ENCODE measurements around the gene DISP3.

DISP3 gene

DNA sequence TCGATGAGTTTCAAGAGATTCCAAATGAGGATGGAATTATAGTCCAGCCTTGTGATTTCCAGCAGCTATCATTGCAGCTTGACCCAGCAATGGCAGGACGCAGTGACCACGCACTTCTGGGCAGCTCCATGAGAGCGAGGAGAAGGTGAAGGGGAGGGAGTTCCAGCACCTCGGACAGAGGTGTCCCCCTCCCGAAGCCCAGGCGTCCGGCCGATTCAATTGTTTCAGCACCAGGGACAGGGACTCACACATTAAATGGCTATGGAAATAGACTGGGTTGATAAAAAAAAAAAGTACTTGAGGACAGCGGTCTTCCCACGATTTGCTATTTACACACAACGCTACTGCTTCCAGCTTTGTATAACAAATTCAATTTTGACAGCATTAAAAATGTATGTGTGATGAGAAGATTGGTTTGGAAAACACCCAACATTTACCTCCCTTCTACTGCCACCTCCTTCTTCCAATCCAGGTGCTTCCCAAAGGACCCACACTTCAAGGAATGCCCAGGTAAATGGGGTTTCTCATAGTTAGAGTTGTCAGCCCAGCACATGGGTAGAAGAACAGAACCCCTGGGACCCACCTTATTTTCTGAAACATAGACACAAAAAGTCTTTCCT, 71.8 kb downstream of the DISP3 start:
- no peak for DNase-seq

DNA sequence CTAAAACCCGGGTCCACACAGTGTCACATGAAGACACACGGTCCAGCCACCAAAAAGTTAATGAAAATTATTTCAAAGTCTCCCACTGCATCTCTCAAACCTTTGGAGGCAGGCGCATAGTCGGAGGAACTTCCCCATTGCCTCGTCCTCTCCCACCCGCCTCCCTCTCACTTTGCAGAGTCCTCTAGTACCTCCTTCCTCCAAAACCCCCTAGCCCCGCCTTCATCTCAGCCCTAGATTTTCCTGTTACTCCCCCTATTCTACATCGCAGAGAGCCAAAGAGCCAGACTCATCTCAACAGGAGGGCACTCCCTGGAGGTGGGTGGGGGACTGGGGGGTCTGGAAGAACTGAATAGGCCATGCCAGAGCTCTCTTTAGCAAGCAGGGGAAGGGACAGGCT, 79.3 kb downstream of the DISP3 start:
- no peak for DNase-seq

DNA sequence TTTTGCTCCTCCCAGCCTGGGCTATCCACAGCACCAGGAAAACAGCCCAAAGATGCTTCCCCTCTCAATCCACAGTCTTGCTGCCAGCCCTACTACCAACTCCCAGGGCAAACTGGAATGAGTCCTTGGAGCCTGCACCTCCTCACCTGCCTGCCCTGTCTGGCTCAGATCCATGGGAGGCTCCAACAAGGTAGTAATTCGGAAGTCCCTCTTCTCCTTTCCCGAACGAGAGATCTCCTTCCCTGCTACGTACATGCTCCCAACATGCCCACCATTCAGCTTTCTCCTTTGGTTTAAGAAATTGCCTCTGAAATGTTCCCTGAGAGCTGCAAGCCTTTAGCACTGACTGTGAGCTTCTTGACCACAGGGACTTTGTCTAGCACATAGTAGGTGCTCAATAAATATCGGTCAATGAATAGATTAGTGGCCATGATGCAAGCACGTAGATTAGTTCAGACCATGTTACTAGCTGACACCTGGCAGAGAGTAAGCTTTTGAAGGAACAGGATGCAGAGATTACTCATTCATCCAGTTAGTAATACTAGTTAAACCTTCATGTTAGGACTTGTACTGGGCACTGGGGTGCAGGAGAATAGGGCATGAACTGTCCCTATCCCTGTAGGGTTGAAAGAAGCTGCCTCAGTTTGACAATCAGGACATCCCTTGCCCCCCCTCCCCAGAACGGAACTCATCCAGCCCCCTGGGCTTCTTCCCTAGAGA, 80.1 kb downstream of the DISP3 start:
- DNase-seq, result no peak

DNA sequence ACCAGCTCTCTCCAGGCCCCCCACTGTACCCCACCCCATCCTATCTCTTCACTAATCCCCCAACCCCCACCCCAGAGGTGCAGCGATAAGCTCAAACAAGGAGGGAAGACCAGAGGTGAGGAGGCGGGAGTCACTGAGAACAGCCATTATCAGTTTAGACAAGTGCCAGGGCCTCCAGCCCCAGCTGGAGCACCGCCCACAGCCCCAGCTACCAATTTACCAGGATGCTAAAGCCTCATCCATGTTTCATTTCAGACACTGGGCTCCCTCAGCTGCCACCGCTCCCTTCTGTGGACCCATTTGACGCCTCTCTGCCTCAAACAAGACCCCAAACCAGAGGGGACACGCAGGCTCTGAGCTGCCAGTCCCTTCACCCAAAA, 80.6 kb downstream of the DISP3 start:
- DNase-seq, result no peak

DNA sequence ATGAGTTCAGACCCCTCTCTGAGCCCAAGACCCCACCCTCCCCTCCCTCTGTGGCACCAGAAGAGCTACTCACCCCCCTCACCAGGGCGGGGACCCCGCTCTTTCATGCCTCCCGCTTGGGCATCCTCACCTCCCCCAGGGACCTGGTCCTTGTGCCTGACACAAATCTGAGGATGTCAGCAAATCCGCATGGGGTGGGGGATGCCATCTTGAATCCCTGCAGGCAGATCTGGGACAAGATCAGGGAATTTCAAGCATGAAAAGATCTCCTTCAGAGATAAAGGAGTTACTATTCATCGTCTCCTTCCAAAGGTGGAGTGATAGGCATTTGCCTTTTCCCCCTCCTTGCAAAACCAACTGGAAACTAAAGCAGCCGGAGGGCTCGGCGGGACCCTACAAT, 81.1 kb downstream of the DISP3 start:
- DNase-seq, result no peak

DNA sequence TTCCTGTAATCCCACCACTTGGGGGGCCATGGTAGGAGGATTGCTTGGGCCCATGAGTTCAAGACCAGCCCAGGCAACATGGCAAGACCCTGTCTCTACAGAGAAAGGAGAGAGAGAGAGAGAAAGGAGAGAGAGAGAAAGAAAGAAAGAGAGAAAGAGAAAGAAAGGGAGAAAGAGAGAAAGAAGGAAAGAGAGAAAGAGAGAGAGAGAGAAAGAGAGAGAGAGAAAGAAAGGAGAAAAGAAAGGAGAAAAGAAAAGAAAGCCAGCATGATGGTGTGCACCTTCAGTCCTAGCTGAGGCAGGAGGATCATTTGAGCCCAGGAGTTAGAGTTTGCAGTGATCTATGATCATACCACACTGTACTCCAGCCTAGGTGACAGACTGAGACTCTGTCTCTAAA, 82.8 kb downstream of the DISP3 start:
- no peak for DNase-seq

DNA sequence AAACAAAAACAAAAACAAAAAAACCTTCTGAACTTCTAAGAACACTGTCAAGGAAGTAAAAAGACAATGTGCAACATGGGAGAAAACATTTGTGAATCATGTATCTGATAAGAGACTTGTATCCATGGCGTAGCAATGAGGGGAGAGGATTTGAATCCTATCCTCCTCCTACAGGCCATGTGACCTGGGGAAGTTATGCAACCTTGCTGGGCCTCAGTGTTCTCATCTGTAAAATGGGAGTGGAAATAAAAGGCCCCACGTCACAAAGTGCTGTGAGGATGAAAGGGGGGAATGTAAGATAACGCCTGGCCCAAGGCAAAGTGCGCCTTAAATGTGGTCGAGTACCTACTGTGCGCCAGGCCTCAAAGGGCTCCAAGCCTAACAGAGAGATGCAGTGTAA, 83.7 kb downstream of the DISP3 start:
- no peak for DNase-seq

GRCh38 chr1:11563560-11564069, 84.7 kb downstream of the DISP3 start:
- no peak for DNase-seq

- no peak for DNase-seq
Measured at GRCh38 chr1:11564237-11564636, 85.3 kb downstream of the DISP3 start.

GRCh38 chr1:11566042-11566850, 87.3 kb downstream of the DISP3 start:
- DNase-seq, result no peak

DNA sequence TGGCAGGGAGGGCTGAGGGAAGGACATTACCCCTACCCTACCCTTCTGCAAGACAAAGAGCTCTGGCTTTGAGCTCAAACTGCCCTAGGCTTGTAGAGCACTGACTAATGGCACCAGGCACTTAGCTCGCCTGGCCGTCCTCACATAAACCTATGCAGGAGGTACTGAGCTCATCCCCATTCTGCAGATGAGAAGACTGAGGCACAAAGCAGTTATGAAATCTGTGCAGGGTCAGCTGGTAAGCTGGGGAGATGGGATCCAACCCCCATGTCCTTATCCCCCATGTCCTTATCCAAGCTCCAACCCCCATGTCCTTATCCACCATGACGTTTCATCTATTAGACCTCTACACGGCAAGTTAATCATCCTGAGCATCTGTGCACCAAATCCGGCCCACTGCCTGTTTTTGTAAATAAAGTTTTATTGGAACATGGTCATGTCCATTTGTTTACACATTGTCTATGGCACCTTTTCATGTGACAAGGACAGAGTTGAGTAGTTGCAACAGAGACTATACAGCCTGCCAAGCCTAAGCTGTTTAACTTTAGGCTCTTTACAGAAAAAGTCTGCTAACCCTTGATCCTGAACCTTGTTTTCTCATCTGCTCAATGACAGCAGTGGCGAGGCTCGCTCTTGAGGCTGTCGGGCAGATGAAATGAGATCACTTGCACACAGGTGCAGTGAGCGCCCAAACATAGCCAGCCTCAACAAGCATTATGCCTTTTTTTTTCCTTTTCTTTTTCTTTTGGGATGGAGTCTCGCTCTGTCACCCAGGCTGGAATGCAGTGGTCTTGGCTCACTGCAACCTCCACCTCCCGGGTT, 88.5 kb downstream of the DISP3 start:
- DNase-seq, result no peak

DNA sequence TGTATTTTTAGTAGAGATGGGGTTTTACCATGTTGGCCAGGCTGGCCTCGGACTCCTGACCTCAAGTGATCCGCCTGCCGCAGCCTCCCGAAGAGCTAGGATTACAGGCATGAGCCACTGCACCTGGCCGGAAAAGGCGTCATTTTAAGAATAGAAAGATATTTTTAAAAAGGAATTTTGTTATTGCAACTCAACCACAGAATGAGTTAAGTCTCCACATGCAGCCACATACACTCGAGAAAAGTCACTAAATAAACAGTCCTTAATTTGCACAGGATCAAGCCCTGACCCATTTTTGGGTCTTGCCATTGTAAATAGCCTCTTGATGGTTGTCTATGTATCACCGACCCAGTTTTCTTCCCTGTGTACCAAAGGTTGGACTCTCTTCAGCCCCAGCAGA, 89.7 kb downstream of the DISP3 start:
- DNase-seq, result no peak

DNA sequence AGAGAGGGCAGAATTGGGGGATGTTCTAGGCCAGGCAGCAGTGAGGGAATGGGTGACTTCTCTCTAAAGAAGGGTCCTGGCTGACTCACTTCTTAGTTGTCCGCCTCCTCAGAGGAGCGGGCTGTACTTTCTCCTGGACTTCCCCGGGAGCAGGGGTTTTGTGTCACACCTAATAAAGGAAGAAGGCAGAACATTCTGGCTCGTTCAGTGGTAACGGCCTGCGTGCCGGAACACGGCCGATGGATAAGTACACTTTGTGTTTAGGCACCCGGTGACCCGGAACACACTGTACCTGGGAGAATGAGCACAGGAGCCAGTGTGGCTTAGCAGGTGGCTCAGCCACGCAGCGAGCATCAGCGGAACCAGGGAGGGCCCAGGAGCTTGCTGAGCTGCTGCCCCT, 90.6 kb downstream of the DISP3 start:
- no peak for DNase-seq

GRCh38 chr1:11569954-11570353, 91.0 kb downstream of the DISP3 start:
- DNase-seq, result no peak

GRCh38 chr1:11570821-11571380, 91.9 kb downstream of the DISP3 start:
- DNase-seq, result no peak

DNA sequence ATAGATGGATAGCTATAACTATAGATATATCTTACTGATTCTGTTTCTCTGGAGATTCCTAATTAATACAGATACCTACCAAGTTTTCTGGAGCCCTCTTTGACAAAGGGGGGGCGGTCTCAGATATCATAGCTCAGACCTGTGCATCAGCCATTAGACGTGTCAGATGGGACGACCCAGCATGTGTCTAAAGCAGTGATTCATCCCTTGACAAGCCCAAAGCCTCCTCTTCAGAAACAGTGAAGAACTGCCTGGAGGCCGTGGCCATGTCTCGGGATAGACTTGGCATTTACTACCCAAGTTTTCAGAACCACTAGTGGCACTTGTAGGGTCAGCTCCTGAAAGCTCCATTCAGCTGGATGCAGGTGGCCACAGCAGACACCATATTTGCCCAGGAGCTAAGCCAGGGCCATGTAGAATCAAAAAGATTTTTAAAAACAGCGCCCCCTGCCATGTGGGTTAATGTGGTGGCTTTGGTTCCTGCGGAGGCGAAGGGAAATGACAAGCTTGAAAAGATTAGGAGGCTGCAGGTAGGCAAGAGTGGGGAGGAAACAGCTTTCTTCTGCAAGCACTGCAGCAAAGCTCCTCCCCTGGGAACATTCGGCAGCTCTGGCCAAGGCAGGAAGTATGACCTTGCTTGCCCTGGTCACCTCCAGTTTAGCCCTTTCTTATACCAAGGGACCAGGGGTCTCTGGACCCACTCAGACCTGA, 93.1 kb downstream of the DISP3 start:
- no peak for DNase-seq

DNA sequence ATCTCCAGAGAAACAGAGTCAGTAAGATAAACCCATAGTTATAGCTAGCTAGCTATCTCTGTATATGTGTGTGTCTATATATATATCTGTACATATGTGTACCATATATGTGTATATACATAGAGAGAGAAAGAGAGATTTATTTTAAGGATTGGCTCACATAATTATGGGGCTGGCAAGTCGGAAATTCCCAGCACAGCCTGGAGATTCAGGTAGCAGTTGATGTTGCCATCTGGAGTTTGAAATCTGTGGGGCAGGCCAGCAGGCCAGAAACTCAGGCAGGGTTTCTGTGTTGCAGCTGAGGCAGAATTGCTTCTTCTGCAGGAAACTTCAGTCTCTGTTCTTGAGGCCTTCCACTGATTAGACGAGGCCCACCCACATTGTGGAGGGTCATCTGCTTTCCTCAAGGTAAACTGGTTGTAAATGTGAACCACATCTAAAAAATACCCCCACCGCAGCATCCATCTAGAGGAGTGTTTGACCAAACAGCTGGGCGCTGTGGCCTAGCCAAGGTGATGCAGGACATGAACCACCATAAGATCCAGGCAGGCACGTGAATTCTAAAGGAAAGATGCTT, 94.2 kb downstream of the DISP3 start:
- DNase-seq, result no peak

- DNase-seq, result no peak
Measured at GRCh38 chr1:11575553-11575952, 96.6 kb downstream of the DISP3 start.

- DNase-seq, result no peak
Measured at GRCh38 chr1:11576109-11576875, 97.3 kb downstream of the DISP3 start.

DNA sequence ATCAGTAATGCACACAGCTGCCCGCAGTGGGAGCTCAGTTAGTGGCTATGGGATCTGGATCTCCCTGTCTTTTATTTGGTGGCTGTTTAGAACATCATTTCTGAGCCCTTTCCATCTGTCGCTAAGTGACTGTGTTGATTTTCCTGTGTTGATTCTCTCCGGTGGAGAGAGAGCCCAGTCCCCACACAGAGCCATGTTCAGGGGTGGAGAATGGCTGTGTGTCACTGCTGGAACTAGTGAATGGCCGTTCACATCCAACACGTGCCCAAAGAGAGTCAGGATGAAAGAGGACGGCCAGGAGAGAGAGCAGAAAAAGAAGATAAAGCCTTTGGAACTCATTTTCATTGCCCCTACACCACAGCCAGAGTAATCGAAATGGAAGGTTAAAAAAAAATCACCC, 99.0 kb downstream of the DISP3 start:
- no peak for DNase-seq

DNA sequence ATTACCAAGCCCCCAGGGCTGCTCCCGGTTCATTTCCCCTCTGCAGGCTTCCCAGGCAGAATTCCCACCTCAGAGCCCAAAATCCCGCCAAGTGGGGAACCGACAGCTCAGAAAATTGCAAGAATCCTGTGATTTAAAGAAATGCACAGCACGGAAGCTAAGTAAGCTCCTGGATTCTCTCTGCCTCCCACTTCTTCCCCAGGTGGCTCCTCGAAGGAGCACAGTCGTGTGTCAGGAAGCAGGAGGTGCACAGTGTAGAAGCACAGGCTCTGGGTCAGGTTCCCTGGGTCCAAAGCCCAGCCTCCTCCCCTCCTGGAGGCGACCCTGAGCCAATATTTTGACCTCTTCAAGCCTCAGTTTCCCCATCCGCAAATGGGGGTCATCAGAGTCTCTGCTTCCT, 100.6 kb downstream of the DISP3 start:
- DNase-seq, result no peak
